C1 segment of cervical spinal cord (tissue), 14 donors: ENCODE results near the gene SDK2.

Source experiments
- DNase-seq, 14 donors: peaks; one replicate each; lab custom pipeline; 2025; lab: John Stamatoyannopoulos, UW

SDK2 gene, protein sequence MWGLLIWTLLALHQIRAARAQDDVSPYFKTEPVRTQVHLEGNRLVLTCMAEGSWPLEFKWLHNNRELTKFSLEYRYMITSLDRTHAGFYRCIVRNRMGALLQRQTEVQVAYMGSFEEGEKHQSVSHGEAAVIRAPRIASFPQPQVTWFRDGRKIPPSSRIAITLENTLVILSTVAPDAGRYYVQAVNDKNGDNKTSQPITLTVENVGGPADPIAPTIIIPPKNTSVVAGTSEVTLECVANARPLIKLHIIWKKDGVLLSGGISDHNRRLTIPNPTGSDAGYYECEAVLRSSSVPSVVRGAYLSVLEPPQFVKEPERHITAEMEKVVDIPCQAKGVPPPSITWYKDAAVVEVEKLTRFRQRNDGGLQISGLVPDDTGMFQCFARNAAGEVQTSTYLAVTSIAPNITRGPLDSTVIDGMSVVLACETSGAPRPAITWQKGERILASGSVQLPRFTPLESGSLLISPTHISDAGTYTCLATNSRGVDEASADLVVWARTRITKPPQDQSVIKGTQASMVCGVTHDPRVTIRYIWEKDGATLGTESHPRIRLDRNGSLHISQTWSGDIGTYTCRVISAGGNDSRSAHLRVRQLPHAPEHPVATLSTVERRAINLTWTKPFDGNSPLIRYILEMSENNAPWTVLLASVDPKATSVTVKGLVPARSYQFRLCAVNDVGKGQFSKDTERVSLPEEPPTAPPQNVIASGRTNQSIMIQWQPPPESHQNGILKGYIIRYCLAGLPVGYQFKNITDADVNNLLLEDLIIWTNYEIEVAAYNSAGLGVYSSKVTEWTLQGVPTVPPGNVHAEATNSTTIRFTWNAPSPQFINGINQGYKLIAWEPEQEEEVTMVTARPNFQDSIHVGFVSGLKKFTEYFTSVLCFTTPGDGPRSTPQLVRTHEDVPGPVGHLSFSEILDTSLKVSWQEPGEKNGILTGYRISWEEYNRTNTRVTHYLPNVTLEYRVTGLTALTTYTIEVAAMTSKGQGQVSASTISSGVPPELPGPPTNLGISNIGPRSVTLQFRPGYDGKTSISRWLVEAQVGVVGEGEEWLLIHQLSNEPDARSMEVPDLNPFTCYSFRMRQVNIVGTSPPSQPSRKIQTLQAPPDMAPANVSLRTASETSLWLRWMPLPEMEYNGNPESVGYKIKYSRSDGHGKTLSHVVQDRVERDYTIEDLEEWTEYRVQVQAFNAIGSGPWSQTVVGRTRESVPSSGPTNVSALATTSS (N-terminal part only)

GRCh38 chr17:73644145-73645049, at the start of gene SDK2:
SDK2 (minus strand) TSS chr17:73644445; CDS start chr17:73644088, 357 bp downstream.
- peak in 2 of 14 donors; percentile 40 to 43 for DNase-seq

DNA sequence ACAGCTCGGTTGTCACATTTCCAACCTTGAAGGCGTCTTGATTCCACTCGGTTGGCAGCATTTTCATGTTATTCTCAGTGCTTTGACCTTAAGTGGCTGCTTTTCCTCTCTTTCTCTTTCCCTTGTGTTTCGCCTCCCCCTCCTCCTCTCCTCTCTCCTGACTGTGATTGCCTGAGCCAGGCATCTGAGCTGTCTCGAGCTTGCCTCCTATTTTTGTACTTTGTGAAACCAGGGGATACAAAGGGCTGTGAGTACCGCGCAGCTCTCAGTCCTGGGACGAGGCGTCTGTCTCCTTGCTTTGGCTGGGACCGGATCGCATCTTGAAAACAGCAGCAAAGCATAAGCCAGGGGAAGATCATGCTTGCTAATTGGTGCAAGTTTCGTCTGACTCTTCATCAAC, 48.8 kb upstream of the SDK2 start:
- DNase-seq, result no peak

- DNase-seq, result no peak
These were observed 47.1 kb upstream of the SDK2 start for GRCh38 chr17:73691321-73691766.

- DNase-seq, result no peak
These were observed 46.4 kb upstream of the SDK2 start for GRCh38 chr17:73690676-73691075.

DNA sequence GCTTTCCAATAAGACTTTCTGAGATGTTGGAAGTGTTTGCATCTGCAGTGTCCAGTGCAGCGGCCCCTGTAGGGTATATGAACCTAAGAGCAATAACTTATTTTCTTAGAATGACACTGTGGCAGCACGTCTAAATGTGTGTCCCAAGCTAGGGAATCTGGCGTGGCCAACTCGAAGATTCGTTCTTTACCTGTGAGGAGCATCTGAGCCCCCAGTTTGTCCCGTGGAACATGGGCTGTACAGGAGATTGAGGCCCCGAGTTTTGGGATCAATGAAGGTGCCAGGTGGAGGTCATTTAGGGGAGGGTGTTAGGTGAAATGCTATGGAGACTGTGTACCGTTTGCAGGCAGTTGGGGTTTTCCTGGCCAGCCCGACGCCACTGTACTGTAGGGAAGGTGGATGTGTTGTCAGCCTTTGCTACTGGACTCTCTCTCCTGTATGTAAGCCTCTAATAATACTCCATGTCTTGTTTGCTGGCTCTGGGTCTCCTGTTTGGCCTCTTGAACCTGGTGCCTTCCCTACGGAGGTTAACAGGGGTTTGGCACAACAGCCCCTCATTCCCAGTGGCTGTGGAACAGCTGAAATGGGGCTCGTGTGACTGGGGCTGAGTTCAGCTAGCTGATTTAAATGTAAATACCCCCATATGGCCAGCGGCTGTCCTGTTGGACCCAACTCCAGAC, 45.5 kb upstream of the SDK2 start:
- DNase-seq, result no peak

DNA sequence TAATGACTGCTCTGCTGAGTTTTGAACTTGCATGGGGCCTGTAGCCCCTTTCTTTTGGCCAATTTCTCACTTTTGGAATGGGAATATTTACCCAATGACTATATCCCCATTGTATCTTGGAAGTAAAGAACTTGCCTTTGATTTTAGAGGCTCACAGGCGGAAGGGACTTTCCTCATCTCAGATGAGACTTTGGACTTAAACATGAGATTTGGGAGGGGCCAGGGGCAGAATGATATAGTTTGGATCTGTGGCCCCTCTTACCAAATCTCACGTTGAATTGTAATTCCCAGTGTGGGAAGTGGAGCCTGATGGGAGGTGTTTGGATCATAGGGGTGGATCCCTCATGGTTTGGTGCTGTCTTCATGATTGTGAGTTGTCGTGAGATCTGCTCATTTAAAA, 42.7 kb upstream of the SDK2 start:
- DNase-seq, result no peak

- no peak for DNase-seq
These were observed 41.9 kb upstream of the SDK2 start for GRCh38 chr17:73686126-73686525.

DNA sequence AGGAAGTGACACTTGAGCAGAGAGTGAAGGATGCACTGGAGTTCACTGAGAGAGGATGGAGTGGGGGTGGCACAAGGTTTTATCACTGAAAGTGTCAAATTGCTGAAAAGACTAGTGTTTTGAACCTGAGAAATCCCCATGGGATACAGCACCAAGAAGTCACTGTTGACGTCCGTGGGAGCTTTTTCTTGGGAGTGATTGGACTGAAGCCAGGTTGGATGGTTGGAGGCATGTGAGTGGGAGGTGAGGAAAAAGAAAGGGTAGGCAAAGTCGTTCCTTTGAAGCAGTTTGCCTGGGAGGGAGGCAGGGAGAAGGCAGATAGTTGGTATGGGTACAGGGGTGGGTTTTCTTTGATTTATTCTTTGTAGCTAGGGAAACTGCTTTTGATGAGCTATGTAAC, 39.9 kb upstream of the SDK2 start:
- no peak for DNase-seq

DNA sequence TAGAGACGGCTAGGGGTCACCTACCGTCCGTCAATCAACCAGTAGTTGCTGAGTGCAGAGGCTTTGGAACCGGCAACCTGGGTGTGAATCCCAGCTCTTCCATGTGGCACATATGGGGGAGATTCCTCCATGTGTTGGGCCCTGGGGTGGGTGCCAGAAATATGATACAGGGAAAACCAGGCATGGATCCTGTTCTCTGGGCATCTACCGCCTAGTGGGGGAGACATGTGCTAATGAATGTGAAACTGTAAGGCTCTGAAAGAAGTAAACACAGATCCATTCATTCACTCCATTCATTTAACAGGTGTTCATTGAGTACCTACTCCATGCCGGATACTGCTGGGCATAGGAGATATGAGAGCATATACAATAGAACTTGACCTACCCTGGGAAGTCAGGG, 39.5 kb upstream of the SDK2 start:
- no peak for DNase-seq

DNA sequence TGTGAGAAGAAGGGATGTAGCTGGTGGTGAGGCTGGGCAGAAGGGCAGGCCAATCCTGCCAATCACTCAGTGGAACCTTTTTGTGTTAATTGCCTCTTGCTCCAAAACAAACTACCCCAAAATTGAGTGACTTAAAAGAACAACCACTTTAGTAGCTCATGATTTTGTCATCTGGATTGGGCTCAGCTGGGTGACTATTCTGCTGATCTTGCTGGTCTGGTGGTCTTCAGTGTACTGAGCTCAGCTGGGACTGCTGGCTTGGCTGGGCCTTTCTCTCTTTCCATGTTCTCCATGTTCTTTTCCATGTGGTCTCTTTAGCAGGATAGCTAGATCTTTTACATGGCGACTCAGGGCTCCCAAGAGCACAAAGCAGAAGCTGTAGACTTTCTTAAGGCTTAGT, 37.7 kb upstream of the SDK2 start:
- DNase-seq, result no peak

- DNase-seq, result no peak
These were observed 35.2 kb upstream of the SDK2 start for GRCh38 chr17:73679476-73679875.

DNA sequence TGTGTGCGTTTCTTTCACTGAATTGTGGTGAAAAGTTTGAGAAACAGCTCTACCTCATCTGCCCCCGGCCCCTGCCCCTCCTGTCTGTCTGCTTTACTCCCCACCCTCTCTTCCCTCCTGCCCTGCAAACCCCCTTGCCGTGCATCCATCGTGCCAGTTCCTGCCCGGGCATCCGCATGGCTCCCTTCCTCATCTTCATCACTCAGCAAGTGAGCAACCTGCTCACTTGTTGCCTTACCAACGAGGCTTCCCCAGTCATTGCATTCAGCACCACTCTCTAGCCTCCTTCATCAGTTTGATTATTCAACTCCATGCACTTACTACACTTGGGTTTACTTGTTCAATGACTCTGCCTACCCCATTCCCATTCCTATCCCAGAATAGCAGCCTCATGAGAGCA, 34.8 kb upstream of the SDK2 start:
- no peak for DNase-seq

DNA sequence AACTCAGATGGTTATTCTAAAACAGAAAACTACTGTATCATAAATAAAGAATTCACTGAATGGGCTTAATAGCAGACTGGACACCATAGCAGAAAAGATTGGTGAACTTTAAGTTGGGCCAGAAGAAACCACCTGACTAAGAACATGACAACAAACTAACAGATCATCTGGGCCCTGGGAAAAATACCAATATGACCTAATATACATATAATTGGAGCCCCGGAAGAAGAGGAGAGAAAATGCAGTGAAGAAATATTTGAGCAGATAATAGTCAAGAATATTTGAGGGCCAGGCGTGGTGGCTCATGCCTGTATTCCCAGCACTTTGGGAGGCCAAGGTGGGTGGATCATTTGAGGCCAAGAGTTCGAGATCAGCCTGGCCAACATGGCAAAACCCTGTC, 25.5 kb upstream of the SDK2 start:
- no peak for DNase-seq

- no peak for DNase-seq
These were observed 23.1 kb upstream of the SDK2 start for GRCh38 chr17:73667181-73667959.

DNA sequence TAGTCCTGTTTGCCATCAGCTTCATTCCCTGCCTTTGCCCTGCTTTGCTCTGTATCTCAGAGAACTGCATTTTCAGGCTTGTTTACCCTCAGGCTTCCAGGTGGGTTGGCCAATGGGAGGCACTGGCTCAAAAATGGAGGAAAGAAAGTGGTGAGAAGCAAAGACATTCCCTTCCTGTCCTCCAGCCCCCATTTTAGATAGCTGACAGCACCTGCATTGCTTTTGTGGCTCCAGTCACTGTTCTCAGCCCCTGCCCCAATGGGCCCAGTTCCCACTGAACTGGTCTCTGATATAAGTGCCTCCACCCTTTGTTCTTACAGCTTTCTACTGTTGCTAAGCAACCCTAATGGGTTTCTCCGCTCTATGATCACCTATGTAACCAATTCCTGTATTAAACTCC, 19.4 kb upstream of the SDK2 start:
- DNase-seq, result no peak

DNA sequence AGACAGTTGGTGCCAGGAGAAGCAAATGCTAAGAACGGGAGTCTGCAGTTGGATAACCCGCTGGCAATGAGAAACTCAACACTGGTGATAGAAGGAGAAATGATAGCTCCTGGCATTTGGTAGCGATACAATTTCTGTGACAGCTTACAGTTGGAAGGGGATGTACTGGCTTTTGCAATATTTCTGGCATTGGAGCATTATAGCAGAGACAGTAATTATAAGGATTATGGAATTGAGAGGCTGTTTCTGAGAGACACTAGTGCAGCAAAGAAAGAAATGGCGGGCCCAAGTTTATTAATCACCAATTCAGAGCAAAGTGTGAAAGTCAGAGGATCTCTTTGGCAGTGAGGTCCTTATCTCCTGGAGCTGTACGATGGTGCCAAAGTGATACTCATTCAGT, 16.1 kb upstream of the SDK2 start:
- no peak for DNase-seq

- DNase-seq, result no peak
These were observed 14.7 kb upstream of the SDK2 start for GRCh38 chr17:73658821-73659515.

DNA sequence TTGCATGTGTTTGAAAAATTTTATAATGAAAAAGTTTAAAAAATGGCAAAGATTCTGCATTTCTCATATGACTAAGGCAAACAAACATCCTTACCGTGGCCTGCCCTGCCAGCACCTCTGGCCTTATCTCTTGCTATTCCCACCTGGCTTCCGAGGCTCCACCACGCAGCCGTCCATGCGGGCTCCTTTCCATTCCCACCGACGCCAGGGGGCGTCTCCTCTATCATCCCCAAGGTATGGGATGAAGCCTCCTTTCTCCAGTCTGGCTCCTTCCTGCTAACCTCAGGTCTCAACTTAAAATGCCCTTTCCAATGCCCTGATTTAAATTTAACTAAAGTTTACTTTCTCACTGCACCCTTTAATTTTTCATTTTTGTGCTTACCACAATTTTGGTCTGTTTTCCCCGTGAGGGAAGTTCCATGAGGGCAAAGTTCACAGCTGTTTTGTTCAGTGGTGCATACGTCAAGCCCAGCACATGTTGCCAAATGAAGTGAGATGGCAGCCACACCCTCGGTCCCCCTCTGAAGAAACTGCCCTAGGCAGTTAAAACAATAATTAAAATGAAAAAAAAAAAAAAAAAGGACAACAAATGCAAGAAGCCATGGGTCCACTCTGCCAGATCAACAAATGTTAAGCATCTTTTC, 13.3 kb upstream of the SDK2 start:
- peak in 1 of 14 donors; percentile 3 for DNase-seq
